DND-41 (cell line): ENCODE data around the gene TRIP10.

Source experiments
- CTCF ChIP-seq: IDR thresholded peaks from 2 replicates; pipeline ENCODE4 v1.5.1; 2012; ENCODE audit warnings: borderline replicate concordance, low read length, moderate library complexity, mild to moderate bottlenecking; ENCODE audit not compliant: poor library complexity, severe bottlenecking; ENCODE audit errors: extremely low read depth
- EZH2 ChIP-seq: IDR thresholded peaks from 3 replicates; pipeline ENCODE4 v1.6.1; 2012; ENCODE audit warnings: borderline replicate concordance, low read depth, mild to moderate bottlenecking, moderate library complexity, low read length, inconsistent platforms; ENCODE audit not compliant: severe bottlenecking

- TF ChIP-seq CTCF = no peak
- TF ChIP-seq EZH2 = no peak
Measured at GRCh38 chr19:6788896-6789295, 49.4 kb downstream of the TRIP10 start.
